Stimulated activated CD4-positive, alpha-beta T cell treated with anti-CD3 and anti-CD28 coated beads, Interleukin-2, amount 100 ng/mL, for 48 hours (primary cell): ENCODE results near the gene ACTR10.

Experiments used
- DNase-seq, 2 donors: peaks; one replicate each; pipeline ENCODE4 v3.0.0-alpha.2; 2020

ACTR10 gene

GRCh38 chr14:58282925-58283593 lies 83.1 kb downstream of the ACTR10 start:
- DNase-seq = no peak

DNA sequence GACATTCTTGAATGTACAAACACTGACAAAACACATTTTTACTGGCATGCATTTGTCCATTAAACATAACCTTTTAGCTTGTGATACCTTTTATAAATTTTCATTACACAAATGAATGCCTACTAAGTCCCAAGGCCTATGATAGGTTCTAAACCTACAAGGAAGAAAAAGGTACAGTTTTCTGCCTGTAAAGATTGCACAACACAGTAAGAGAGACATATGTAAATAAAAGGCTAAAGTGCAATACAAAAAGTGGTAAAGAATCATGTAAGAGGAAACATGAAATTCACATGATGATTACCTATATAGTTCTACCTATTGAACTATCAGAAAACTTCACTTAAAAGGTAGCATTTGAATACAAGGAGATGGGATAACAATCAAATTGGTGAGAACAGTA lies 83.8 kb downstream of the ACTR10 start:
- no peak for DNase-seq

GRCh38 chr14:58285132-58285531 lies 85.2 kb downstream of the ACTR10 start:
- no peak for DNase-seq
